HG03060 (cell line): Measurements from ENCODE around the gene MRPS33.
"Not testable (repeated sequence)": the region's sequence is repeated elsewhere in the genome, so short reads cannot be mapped to it uniquely, and the experiment has no call there.

Source experiments
- ATAC-seq: cut with Tn5 transposase; IDR thresholded peaks from one replicate; pipeline ENCODE4 v1.9.1; 2021; ENCODE audit warnings: low read depth, moderate number of reproducible peaks; ENCODE audit not compliant: unreplicated experiment

MRPS33 gene

GRCh38 chr7:141014524-141015395 lies at the start of gene MRPS33:
MRPS33 (minus strand) TSS chr7:141014952; CDS start chr7:141010633, 4,319 bp downstream.
- ATAC-seq = peak; percentile 98

DNA sequence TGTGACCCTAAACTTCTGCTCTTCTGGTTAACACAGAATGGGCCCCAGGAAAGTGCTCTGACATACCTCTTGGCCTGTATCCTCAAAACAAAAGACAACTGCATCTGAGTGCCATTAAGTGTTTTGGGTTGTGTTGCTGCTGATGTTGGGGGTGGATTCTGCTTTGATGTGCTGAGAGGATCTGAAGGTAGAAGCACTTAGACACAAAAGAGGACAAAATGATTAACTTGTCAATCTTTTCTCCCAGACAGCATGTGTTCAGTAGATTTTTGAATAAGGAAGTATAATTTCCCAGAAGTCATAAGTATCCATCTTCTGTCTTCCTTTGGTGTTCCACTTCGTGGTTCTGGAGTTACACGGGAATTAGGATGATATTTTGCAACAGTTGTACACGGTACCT lies 43.0 kb upstream of the MRPS33 start:
- no peak for ATAC-seq

DNA sequence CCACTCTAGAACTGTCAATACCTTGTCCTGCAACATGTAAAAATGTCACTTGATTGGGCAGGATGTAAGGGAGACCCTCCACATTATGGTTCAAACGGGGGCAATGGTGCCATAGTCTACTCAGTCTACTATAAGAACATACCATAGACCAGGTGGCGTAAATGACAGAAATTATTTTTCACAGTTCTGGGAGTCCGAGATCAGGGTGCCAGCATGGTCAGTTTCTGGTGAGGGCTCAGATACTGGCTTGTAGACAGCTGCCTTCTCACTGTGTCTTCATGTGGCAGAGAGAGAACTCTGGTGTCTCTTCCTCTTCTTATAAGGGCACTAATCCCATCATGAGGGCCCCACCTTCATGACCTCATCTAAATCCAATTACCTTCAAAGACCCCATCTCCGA lies 40.4 kb upstream of the MRPS33 start:
- no peak for ATAC-seq

DNA sequence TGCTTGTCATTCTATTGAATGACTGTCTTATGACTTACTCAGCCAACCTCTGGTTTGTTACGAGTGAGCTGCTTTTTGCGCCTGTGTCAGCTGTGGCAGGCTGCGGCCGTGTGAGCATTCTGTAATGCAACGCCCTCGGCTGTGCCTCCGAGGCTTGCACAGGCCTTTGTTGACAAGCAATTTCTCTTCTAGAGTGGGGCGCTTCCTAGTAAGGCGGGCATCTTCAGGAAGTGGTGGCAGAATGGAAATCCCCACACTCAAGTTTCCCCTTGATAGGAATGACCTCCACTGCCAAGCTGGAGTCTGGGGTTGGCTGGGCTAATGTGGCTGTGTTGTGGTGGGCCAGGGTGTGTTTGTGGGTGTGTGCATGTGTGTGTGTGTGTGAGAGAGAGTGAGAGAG lies 38.9 kb upstream of the MRPS33 start:
- no peak for ATAC-seq

- ATAC-seq = no peak
Observed at GRCh38 chr7:141045842-141046620, 31.3 kb upstream of the MRPS33 start.

DNA sequence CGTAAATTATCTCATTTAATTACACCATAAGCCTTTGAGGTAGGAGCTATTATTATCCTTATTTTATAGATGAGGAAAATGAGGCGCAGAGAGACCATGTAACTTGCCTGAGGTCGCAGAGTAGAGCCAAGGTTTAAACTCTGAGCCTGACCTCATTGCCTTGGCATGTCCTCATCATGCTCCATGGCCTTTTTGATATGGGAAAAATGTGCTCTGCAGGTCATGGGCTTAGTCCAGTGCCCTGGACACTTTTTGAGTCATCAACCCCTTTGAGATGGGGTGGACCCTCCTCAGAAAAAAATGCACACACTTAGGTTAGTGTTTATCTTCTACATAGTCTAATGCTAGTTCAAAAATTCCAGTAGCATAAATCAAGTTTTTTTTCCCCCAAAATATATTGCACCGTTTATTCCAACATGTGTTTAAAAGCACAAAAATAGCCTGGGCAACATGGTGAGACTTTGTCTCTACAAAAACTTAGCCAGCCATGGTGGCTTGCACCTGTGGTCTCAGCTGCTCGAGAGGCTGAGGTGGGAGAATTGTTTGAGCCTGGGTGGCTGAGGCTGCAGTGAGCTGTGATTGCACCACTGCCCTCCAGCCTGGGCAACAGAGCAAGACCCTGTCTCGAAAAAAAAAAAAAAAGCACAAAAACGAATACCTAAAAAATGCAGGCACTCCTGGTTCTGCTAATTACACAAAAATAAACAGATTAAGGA lies 30.5 kb upstream of the MRPS33 start:
- ATAC-seq = no peak

GRCh38 chr7:141043616-141044015 lies 28.9 kb upstream of the MRPS33 start:
- ATAC-seq = no peak

DNA sequence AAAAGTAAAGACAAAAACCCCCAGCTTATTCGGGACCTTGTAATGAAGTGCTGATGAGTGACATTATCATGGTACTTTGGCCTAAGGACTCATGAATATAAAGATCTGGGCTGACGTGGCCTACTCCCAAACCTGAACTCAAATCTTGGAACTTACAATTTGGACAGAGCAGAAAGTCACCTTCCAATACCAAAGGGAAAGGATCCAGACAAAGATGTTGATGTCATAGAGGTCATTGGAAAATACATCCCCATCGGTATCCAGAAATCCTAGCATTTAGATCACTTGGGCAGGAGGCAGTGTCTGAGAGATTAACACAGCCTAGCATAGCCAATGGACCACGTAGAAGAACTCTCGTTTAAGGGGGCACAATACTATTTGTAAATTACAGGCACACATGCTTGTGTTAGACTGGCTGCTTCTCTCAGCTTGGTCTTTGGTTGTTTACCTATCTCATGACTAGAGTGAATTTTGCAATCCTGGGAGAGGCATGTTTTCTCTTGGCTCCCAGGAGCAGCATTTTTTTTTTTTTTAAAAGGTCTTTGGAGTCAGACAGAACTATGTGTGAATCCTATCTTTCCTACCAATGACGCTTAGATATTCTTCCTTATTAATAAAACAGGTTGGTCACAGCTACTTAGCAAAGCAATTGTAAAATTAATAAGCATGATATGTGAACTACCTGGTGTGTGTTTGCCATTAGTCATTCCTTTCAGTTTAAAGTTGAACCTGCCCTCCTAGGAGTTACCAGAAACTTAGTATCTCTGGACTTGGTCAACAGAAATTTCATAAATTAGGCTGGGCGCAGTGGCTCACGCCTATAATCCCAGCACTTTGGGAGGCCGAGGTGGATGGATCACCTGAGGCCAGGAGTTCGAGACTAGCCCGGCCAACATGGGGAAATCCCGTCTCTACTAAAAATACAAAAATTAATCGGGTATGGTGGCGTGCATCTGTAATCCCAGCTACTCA lies 27.8 kb upstream of the MRPS33 start:
- no peak for ATAC-seq

GRCh38 chr7:141039376-141039775 lies 24.6 kb upstream of the MRPS33 start:
- no peak for ATAC-seq

GRCh38 chr7:141038100-141038499 lies 23.3 kb upstream of the MRPS33 start:
- ATAC-seq = not testable (repeated sequence)

DNA sequence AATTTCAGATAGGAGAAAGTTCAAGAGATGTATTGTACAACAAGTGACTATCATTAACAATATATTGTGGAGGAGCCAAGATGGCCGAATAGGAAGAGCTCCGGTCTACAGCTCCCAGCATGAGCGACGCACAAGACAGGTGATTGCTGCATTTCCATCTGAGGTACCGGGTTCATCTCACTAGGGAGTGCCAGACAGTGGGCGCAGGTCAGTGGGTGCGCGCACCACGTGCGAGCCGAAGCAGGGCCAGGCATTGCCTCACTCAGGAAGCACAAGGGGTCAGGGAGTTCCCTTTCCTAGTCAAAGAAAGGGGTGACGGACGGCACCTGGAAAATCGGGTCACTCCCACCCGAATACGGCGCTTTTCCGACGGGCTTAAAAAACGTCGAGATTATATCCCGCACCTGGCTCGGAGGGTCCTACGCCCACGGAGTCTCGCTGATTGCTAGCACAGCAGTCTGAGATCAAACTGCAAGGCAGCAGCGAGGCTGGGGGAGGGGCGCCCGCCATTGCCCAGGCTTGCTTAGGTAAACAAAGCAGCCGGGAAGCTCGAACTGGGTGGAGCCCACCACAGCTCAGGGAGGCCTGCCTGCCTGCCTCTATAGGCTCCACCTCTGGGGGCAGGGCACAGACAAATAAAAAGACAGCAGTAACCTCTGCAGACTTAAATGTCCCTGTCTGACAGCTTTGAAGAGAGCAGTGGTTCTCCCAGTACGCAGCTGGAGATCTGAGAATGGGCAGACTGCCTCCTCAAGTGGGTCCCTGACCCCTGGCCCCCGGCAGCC lies 18.0 kb upstream of the MRPS33 start:
- ATAC-seq = not testable (repeated sequence)

DNA sequence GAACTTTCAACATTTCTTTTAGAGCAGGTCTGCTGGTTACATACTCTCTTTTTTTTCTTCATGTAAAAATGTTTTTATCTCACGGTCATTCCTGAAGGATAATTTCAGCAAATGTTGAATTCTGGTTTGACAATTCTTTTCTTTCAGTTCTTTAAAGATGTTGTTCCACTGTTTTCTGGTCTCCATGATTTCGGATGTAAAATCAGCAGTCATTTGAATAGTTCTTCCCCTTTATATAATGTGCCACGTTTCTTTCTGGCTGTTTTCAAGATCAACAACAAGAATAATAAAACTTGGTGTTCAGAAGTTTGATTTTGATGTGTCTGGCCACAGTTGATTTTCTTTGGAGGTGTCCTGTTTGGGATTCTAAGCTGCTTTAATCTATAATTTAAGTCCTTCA lies 14.0 kb upstream of the MRPS33 start:
- no peak for ATAC-seq

DNA sequence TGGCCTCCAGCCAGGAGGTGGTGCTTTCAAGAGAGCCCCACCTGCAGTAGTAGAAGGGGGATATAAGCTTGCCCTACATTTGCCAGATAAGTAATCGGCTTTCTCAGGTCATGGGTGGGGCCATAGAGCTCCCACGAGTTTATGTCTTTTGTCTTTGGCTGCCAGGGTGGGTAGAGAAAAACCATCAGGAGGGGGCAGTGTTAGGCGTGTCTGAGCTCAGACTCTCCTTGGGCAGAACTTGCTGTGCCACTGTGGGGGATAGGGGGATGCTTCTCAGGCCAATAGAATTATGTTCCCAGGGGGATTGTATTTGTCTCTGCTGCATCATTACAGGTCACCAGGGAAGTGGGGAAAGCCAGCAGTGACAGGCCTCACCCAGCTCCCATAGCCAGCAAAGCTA lies 12.3 kb upstream of the MRPS33 start:
- no peak for ATAC-seq

DNA sequence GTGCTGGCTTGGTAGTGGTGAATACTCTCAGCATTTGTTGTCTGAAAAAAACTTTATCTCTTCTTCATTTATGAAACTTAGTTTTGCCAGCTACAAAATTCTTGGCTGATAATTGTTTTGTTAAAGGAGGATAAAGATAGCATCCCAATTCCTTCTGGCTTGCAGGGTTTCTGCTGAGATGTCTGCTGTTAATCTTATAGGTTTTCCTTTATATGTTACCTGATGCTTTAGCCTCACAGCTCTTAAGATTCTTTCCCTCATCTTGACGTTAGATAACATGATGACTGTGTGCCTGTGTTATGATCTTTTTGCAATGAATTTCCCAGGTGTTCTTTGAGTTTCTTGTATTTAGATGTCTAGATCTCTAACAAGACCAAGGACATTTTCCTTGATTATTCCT lies 9.9 kb upstream of the MRPS33 start:
- no peak for ATAC-seq

- ATAC-seq = no peak
Observed at GRCh38 chr7:141023295-141023694, 8.5 kb upstream of the MRPS33 start.

DNA sequence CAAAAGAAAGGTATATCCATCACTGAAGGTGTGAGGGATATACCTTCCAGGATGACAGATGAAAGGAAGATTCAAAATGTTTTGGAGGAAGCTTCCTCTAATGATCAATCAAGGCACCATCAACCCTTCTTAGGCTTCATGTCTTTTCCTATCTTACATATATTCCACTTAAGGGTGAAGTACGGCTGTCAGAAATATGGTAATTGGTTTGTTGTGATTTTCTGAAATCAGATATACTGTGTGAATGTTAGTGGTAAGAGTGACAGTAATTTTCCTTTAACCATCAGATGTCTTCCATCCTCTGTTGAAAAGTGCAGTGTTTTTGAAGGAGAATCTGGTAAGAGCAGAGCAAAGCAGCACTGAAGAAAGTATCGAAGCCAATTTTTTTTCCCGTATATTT lies 2.8 kb upstream of the MRPS33 start:
- no peak for ATAC-seq

DNA sequence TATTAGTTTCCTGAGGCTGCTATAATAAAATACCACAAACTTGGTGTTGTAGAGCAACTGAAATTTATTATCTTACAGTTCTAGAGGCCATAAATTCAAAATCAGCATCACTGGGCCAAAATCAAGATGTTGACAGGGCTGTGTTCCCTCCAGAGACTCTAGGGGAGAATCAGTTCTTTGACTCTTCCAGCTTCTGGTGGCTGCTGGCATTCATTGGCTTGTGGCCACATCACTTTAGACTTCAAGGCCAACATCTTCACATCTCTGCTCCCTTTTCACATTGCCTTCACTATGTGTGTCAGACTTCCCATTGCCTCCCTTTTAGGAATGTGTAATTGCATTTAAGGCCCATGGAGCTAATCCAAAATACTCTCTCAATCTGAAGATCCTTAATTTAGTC lies 1.6 kb upstream of the MRPS33 start:
- no peak for ATAC-seq

GRCh38 chr7:141014125-141014523 lies 628 bp downstream of the MRPS33 start:
- peak; percentile 0 for ATAC-seq

GRCh38 chr7:141013345-141013715 lies 1.4 kb downstream of the MRPS33 start:
- ATAC-seq = no peak
